ENCODE data around the gene KRT3.

GRCh38 chr12:52811191-52812072 is 15.5 kb upstream of the KRT3 start:
- TF ChIP-seq CTCF (IDR thresholded peaks at IDR 0.05; ENCODE audit: low read length) (no peak), EZH2 (optimal IDR thresholded peaks at IDR 0.05; ENCODE audit: low read depth, low read length) (no peak), EZH2phosphoT487 (IDR thresholded peaks at IDR 0.05; ENCODE audit: low read length) (no peak)

Data from MM.1S (cell line).